Measurements from ENCODE around the gene ZEB1. TPM values are rescaled to one million over a fixed set of nuclear protein-coding genes. Genes with fewer than 3 reads are reported as not detected.

The ZEB1 gene
- total RNA-seq, 2 donors from 2014 or later = 15.0 to 28.2 TPM

- no peaks in the 10 kb centered on the region for H3K27me3 ChIP-seq (replicated peaks; ENCODE audit: insufficient read depth)
- H3K27ac ChIP-seq = no peak overlapping the region
- H3K4me3 ChIP-seq = no peak overlapping the region
- H3K36me3 ChIP-seq = no peaks in the 10 kb centered on the region
- DNase-seq (ENCODE audit: low spot score) = no peak
- H3K9me3 ChIP-seq = no peaks in the 10 kb centered on the region
- WGBS = 92% methylated on average over 3 of the region's 3 CpGs
- TF ChIP-seq, protein P1, sequence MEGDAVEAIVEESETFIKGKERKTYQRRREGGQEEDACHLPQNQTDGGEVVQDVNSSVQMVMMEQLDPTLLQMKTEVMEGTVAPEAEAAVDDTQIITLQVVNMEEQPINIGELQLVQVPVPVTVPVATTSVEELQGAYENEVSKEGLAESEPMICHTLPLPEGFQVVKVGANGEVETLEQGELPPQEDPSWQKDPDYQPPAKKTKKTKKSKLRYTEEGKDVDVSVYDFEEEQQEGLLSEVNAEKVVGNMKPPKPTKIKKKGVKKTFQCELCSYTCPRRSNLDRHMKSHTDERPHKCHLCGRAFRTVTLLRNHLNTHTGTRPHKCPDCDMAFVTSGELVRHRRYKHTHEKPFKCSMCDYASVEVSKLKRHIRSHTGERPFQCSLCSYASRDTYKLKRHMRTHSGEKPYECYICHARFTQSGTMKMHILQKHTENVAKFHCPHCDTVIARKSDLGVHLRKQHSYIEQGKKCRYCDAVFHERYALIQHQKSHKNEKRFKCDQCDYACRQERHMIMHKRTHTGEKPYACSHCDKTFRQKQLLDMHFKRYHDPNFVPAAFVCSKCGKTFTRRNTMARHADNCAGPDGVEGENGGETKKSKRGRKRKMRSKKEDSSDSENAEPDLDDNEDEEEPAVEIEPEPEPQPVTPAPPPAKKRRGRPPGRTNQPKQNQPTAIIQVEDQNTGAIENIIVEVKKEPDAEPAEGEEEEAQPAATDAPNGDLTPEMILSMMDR (IDR thresholded peaks at IDR 0.05) = no peak
- no peak for TF ChIP-seq POLR2AphosphoS5 (IDR thresholded peaks at IDR 0.05)
- no peak for TF ChIP-seq POLR2A (IDR thresholded peaks at IDR 0.05)
- intact Hi-C loops (cut with DNase I) = no loop called here
- H3K4me1 ChIP-seq (replicated peaks) = no peaks in the 10 kb centered on the region
Measured at GRCh38 chr10:31313396-31313795, 5.6 kb upstream of the ZEB1 start.

DNA sequence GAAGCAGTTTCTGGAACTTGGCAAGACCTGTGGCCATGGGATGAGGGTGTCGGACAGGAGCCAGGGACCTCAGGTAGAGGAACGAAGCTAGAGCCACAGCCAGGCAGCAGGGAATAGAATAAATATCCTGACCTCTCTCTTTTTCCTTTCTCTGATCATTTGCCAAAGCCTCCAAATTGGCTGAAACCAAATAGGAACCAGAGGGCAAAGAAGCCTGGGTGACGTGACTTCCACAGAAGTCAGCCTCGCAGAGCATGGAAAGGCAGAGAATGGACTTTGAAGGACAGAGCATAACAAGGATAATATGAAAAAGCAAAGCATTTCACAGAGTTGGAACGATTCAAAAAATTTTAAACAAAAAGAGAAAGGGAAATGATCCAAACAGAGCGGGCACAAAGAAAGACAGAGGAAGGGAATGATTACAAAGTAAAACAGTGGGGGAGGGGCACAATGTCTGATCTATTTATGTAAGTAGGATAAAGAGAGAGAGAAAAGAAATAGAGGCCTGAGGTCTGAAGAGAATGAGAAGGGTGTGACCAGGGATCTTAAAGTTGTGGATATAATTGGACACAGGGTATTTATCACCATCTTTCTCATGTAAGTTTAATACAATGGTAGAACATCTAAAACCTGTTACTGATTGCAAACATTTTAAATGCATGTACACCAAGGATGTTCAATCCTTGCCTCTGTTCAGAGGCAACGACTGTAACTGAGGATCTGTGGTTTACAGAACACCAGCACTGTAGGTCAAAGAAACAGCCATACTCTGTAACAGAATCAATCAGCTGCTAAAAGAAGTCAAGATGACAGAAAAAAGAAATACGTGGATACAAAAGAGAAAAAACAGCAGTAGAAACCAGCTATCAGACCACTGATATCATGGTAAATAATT lies 4.5 kb upstream of the ZEB1 start:
- intact Hi-C loops (cut with DNase I) = no loop called here
- TF ChIP-seq POLR2AphosphoS5 (IDR thresholded peaks at IDR 0.05) (no peak), POLR2A (IDR thresholded peaks at IDR 0.05) (no peak)
- TF ChIP-seq, protein P1 (IDR thresholded peaks at IDR 0.05) = no peak
- no peaks in the 10 kb centered on the region for H3K9me3 ChIP-seq
- DNase-seq (ENCODE audit: low spot score) = no peak
- no peaks in the 10 kb centered on the region for H3K4me1 ChIP-seq (replicated peaks)
- 80% methylated on average over 8 of the region's 8 CpGs for WGBS
- H3K27me3 ChIP-seq (replicated peaks; ENCODE audit: insufficient read depth) = no peaks in the 10 kb centered on the region
- H3K4me3 ChIP-seq = no peak overlapping the region
- no peaks in the 10 kb centered on the region for H3K36me3 ChIP-seq
- H3K27ac ChIP-seq = no peak overlapping the region

GRCh38 chr10:31315453-31315852 lies 3.6 kb upstream of the ZEB1 start:
- TF ChIP-seq POLR2AphosphoS5 (IDR thresholded peaks at IDR 0.05) (no peak), POLR2A (IDR thresholded peaks at IDR 0.05) (no peak)
- TF ChIP-seq, protein P1 (IDR thresholded peaks at IDR 0.05) = no peak
- Histone ChIP-seq H3K27me3 (replicated peaks; ENCODE audit: insufficient read depth) (no peaks in the 10 kb centered on the region), H3K4me1 (replicated peaks) (no peaks in the 10 kb centered on the region), H3K9me3 (no peaks in the 10 kb centered on the region), H3K36me3 (no peaks in the 10 kb centered on the region), H3K4me3 (no peak overlapping the region), H3K27ac (no peak overlapping the region)
- intact Hi-C loops (cut with DNase I) = no loop called here
- DNase-seq (ENCODE audit: low spot score) = no peak
- 70% methylated on average over 4 of the region's 4 CpGs for WGBS

- Histone ChIP-seq H3K36me3 (no peaks in the 10 kb centered on the region), H3K9me3 (no peaks in the 10 kb centered on the region), H3K27ac (no peak overlapping the region), H3K27me3 (replicated peaks; ENCODE audit: insufficient read depth) (no peaks in the 10 kb centered on the region), H3K4me3 (no peak overlapping the region), H3K4me1 (replicated peaks) (no peaks in the 10 kb centered on the region)
- TF ChIP-seq POLR2A (IDR thresholded peaks at IDR 0.05) (no peak), POLR2AphosphoS5 (IDR thresholded peaks at IDR 0.05) (no peak)
- TF ChIP-seq, protein P1 (IDR thresholded peaks at IDR 0.05) = no peak
- intact Hi-C loops (cut with DNase I) = no loop called here
- no peak for DNase-seq (ENCODE audit: low spot score)
- 97% methylated on average over 5 of the region's 5 CpGs for WGBS
Measured at GRCh38 chr10:31317171-31317570, 1.8 kb upstream of the ZEB1 start.

Measured in prostate gland (tissue), 2 donors.